Measurements from ENCODE around the gene MXRA8. TPM values are rescaled to one million over a fixed set of nuclear protein-coding genes. Genes with fewer than 3 reads are reported as not detected.

MXRA8 gene
- total RNA-seq, 1 donor, result 735 TPM

DNA sequence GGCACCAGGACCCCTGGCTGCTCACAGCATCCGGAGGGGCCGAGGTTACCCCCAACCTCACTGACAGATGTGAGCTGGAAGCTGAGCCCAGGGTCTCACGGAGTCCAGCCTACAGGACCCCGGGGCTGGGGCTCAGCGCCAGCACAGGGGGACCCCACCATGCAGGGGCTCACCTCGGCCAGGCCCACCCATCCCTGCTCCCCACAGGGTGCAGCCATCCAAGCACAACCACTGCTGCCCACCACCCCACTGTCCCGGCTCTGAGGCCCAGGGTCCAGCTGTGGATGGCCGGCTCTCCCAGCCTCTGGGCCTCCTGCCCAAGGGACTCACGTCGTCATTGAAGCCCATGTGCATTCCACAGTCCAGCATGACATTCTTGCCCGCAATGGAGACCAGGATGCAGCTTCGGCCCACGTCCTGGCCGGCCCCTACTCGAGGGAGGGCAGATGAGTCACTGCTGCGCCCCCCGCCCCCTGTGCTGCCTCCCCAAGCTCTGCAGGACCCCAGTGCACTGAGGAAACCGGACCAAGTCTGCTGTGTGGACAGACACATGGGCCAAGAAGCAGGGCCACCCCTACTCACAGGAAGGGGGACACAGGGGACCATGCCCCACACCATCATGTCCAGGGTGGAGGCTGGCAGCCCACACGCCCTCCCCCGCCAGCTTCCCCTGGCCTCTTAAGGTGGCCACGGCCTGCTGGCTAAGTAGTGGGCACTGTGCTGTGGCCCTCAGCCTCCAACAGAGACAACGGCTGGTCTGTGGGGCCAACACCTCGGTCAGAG lies 37.5 kb downstream of the MXRA8 start:
- Histone ChIP-seq H3K36me3 (ENCODE audit: insufficient read depth, low read length) (peaks cover 23% of the 10 kb centered on the region), H3K4me1 (ENCODE audit: insufficient read depth, low read length) (peaks cover 20% of the 10 kb centered on the region), H3K79me2 (ENCODE audit: insufficient read depth, low read length) (peaks cover 79% of the 10 kb centered on the region), H2AFZ (ENCODE audit: low read length) (no peak overlapping the region), H4K20me1 (ENCODE audit: insufficient read depth, low read length) (peaks cover 45% of the 10 kb centered on the region), H3K4me2 (ENCODE audit: insufficient read depth, low read length) (no peak overlapping the region), H3K27me3 (ENCODE audit: insufficient read depth, low read length) (no peaks in the 10 kb centered on the region), H3K27ac (ENCODE audit: low read depth, low read length) (peak overlapping the region; percentile 37), H3K4me3 (ENCODE audit: insufficient read depth, low read length) (no peak overlapping the region), H3K9me3 (ENCODE audit: low read depth, low read length) (no peaks in the 10 kb centered on the region)
- DNase-seq (ENCODE audit: insufficient read length, low spot score, missing footprints), result no peak
- no peak for TF ChIP-seq CTCF (IDR thresholded peaks at IDR 0.05; ENCODE audit: extremely low read depth, low read depth, low read length)

DNA sequence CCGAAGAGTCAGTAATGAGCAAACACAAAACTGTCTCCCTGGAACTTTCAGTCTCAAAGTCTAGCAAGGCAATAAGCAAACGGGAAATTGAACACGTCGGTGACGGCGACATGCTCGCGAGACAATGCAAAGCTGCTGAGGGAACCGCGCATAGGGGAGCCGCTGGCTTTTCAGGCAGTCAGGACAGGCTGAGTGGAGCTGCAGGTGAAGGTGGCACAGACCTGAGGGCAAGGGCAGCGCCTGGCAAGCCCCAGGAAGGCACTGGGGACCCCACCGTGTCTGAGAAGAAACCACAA lies 38.8 kb downstream of the MXRA8 start:
- no peak overlapping the region for H2AFZ ChIP-seq (ENCODE audit: low read length)
- TF ChIP-seq CTCF (IDR thresholded peaks at IDR 0.05; ENCODE audit: extremely low read depth, low read depth, low read length), result no peak
- peaks cover 38% of the 10 kb centered on the region for H4K20me1 ChIP-seq (ENCODE audit: insufficient read depth, low read length)
- peaks cover 77% of the 10 kb centered on the region for H3K79me2 ChIP-seq (ENCODE audit: insufficient read depth, low read length)
- no peak overlapping the region for H3K4me2 ChIP-seq (ENCODE audit: insufficient read depth, low read length)
- no peak overlapping the region for H3K4me3 ChIP-seq (ENCODE audit: insufficient read depth, low read length)
- no peaks in the 10 kb centered on the region for H3K9me3 ChIP-seq (ENCODE audit: low read depth, low read length)
- peaks cover 10% of the 10 kb centered on the region for H3K4me1 ChIP-seq (ENCODE audit: insufficient read depth, low read length)
- H3K27me3 ChIP-seq (ENCODE audit: insufficient read depth, low read length), result no peaks in the 10 kb centered on the region
- DNase-seq (ENCODE audit: insufficient read length, low spot score, missing footprints), result no peak
- H3K27ac ChIP-seq (ENCODE audit: low read depth, low read length), result no peak overlapping the region
- peaks cover 26% of the 10 kb centered on the region for H3K36me3 ChIP-seq (ENCODE audit: insufficient read depth, low read length)

GRCh38 chr1:1318777-1319645 lies 39.3 kb downstream of the MXRA8 start:
- DNase-seq (ENCODE audit: insufficient read length, low spot score, missing footprints), result no peak
- H4K20me1 ChIP-seq (ENCODE audit: insufficient read depth, low read length), result peaks cover 41% of the 10 kb centered on the region
- peaks cover 10% of the 10 kb centered on the region for H3K4me1 ChIP-seq (ENCODE audit: insufficient read depth, low read length)
- H3K4me2 ChIP-seq (ENCODE audit: insufficient read depth, low read length), result no peak overlapping the region
- H3K4me3 ChIP-seq (ENCODE audit: insufficient read depth, low read length), result no peak overlapping the region
- TF ChIP-seq CTCF (IDR thresholded peaks at IDR 0.05; ENCODE audit: extremely low read depth, low read depth, low read length), result no peak
- peaks cover 73% of the 10 kb centered on the region for H3K79me2 ChIP-seq (ENCODE audit: insufficient read depth, low read length)
- no peaks in the 10 kb centered on the region for H3K27me3 ChIP-seq (ENCODE audit: insufficient read depth, low read length)
- H3K36me3 ChIP-seq (ENCODE audit: insufficient read depth, low read length), result peaks cover 31% of the 10 kb centered on the region
- H3K9me3 ChIP-seq (ENCODE audit: low read depth, low read length), result no peaks in the 10 kb centered on the region
- no peak overlapping the region for H2AFZ ChIP-seq (ENCODE audit: low read length)
- peak overlapping the region; percentile 78 for H3K27ac ChIP-seq (ENCODE audit: low read depth, low read length)

- DNase-seq (ENCODE audit: insufficient read length, low spot score, missing footprints), result peak; percentile 96
- peaks cover 10% of the 10 kb centered on the region for H3K4me1 ChIP-seq (ENCODE audit: insufficient read depth, low read length)
- H3K9me3 ChIP-seq (ENCODE audit: low read depth, low read length), result no peaks in the 10 kb centered on the region
- peaks cover 40% of the 10 kb centered on the region for H3K36me3 ChIP-seq (ENCODE audit: insufficient read depth, low read length)
- H4K20me1 ChIP-seq (ENCODE audit: insufficient read depth, low read length), result peaks cover 46% of the 10 kb centered on the region
- H3K27me3 ChIP-seq (ENCODE audit: insufficient read depth, low read length), result no peaks in the 10 kb centered on the region
- H3K4me2 ChIP-seq (ENCODE audit: insufficient read depth, low read length), result peak overlapping the region; percentile 23
- TF ChIP-seq CTCF (IDR thresholded peaks at IDR 0.05; ENCODE audit: extremely low read depth, low read depth, low read length), result no peak
- H3K27ac ChIP-seq (ENCODE audit: low read depth, low read length), result peak overlapping the region; percentile 78
- no peak overlapping the region for H3K4me3 ChIP-seq (ENCODE audit: insufficient read depth, low read length)
- H3K79me2 ChIP-seq (ENCODE audit: insufficient read depth, low read length), result peaks cover 73% of the 10 kb centered on the region
- H2AFZ ChIP-seq (ENCODE audit: low read length), result no peak overlapping the region
Observed at GRCh38 chr1:1318131-1318652, 40.2 kb downstream of the MXRA8 start.

All from osteoblast (primary cell).